Stimulated activated CD8-positive, alpha-beta memory T cell treated with anti-CD3 and anti-CD28 coated beads, Interleukin-15, amount 100 ng/mL, for 24 hours (primary cell): ENCODE results near the gene GMPS.
A peak's percentile ranks its signal among the peaks of the same experiment; 100 is the strongest.
"Not testable (repeated sequence)": the region's sequence is repeated elsewhere in the genome, so short reads cannot be mapped to it uniquely, and the experiment has no call there.

Experiments
- DNase-seq: peaks from one replicate; pipeline ENCODE4 v3.0.0-alpha.2; 2020; ENCODE audit warnings: low read depth

The GMPS gene

GRCh38 chr3:155870133-155870944, at the start of gene GMPS:
Gene GMPS (plus strand): TSS chr3:155870650. CDS start chr3:155870871, 221 bp downstream.
- peak; percentile 91 for DNase-seq

- DNase-seq: not testable (repeated sequence)
These were observed 41.9 kb upstream of the GMPS start for GRCh38 chr3:155828490-155829098.

- no peak for DNase-seq
These were observed 34.9 kb upstream of the GMPS start for GRCh38 chr3:155835341-155836071.

GRCh38 chr3:155843569-155843968, 26.9 kb upstream of the GMPS start:
- no peak for DNase-seq

GRCh38 chr3:155846119-155846518, 24.3 kb upstream of the GMPS start:
- DNase-seq: no peak

- no peak for DNase-seq
These were observed 22.5 kb upstream of the GMPS start for GRCh38 chr3:155847993-155848392.

- DNase-seq: not testable (repeated sequence)
These were observed 21.0 kb upstream of the GMPS start for GRCh38 chr3:155849404-155849803.

- DNase-seq: no peak
These were observed 18.1 kb upstream of the GMPS start for GRCh38 chr3:155852341-155852740.

GRCh38 chr3:155853214-155854140, 17.0 kb upstream of the GMPS start:
- no peak for DNase-seq

GRCh38 chr3:155854141-155854940, 16.1 kb upstream of the GMPS start, which contains the start of gene SLC33A1:
Gene SLC33A1 (minus strand): TSS chr3:155854427. CDS start chr3:155853997, 430 bp downstream.
- peak; percentile 93 for DNase-seq

GRCh38 chr3:155859859-155860258, 10.6 kb upstream of the GMPS start:
- no peak for DNase-seq

- DNase-seq: not testable (repeated sequence)
These were observed 10.0 kb upstream of the GMPS start for GRCh38 chr3:155860424-155860823.

- no peak for DNase-seq
These were observed 8.8 kb upstream of the GMPS start for GRCh38 chr3:155861476-155862183.

GRCh38 chr3:155862290-155862982, 8.0 kb upstream of the GMPS start:
- DNase-seq: not testable (repeated sequence)

- DNase-seq: no peak
These were observed 7.2 kb upstream of the GMPS start for GRCh38 chr3:155863072-155863784.

- DNase-seq: no peak
These were observed 759 bp upstream of the GMPS start for GRCh38 chr3:155869691-155870090.

- DNase-seq: peak; percentile 16
These were observed 695 bp downstream of the GMPS start for GRCh38 chr3:155870945-155871745.

GRCh38 chr3:155871746-155872158, 1.3 kb downstream of the GMPS start:
- DNase-seq: no peak
